HL-60 (cell line): ENCODE measurements around the gene SFI1.

ENCODE experiments used
- SPI1 ChIP-seq: IDR thresholded peaks from 2 replicates; pipeline ENCODE4 v1.6.1; 2012; ENCODE audit warnings: low read depth, mild to moderate bottlenecking, borderline replicate concordance
- TF ChIP-seq, protein P1 (sequence below): IDR thresholded peaks from one replicate; pipeline ENCODE4 v1.5.1; 2011; ENCODE audit warnings: low read length, control low read depth, inconsistent platforms; ENCODE audit not compliant: insufficient read depth

DNA sequence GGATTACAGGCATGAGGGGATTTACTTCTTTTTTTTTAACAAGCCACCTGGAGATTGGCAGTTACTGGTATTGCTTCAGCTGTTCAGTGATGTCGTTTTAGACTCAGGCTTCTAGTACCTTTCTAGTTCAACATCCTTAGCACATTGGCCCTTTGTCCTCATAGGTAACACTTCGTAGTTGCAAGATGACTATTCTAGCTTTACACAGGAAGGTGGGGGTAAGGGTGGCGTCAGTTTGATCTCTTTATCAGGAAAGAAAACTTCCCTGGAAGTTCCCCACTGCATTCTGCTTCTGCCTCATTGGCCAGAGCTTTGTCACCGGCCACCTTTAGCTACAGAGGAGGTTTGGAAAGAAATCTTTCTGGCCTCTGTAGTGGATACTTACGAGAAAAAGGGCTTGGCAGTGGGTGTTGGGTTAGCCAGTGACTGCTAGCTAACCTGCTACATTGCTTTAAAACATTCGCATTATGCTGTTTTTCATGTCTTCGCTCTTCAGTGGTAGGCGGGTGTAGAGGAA, 40.7 kb downstream of the SFI1 start:
- TF ChIP-seq, protein P1, sequence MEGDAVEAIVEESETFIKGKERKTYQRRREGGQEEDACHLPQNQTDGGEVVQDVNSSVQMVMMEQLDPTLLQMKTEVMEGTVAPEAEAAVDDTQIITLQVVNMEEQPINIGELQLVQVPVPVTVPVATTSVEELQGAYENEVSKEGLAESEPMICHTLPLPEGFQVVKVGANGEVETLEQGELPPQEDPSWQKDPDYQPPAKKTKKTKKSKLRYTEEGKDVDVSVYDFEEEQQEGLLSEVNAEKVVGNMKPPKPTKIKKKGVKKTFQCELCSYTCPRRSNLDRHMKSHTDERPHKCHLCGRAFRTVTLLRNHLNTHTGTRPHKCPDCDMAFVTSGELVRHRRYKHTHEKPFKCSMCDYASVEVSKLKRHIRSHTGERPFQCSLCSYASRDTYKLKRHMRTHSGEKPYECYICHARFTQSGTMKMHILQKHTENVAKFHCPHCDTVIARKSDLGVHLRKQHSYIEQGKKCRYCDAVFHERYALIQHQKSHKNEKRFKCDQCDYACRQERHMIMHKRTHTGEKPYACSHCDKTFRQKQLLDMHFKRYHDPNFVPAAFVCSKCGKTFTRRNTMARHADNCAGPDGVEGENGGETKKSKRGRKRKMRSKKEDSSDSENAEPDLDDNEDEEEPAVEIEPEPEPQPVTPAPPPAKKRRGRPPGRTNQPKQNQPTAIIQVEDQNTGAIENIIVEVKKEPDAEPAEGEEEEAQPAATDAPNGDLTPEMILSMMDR: no peak
- TF ChIP-seq SPI1: no peak
